HG02840 (cell line): ENCODE data around the gene MET.

Experiments
- ATAC-seq: cut with Tn5 transposase; IDR thresholded peaks from one replicate; pipeline ENCODE4 v1.9.1; 2021; ENCODE audit warnings: mild to moderate bottlenecking, moderate library complexity, moderate number of reproducible peaks; ENCODE audit not compliant: unreplicated experiment, low FRiP score

MET gene

GRCh38 chr7:116777651-116778281, 105.8 kb downstream of the MET start:
- no peak for ATAC-seq

GRCh38 chr7:116779216-116779615, 107.2 kb downstream of the MET start:
- no peak for ATAC-seq

- ATAC-seq = no peak
Observed at GRCh38 chr7:116779931-116780330, 107.9 kb downstream of the MET start.

GRCh38 chr7:116780521-116780920, 108.5 kb downstream of the MET start:
- ATAC-seq = no peak

GRCh38 chr7:116780966-116781365, 109.0 kb downstream of the MET start:
- ATAC-seq = no peak

GRCh38 chr7:116781584-116781983, 109.6 kb downstream of the MET start:
- ATAC-seq = no peak

- ATAC-seq = no peak
Observed at GRCh38 chr7:116782177-116782711, 110.2 kb downstream of the MET start.

- no peak for ATAC-seq
Observed at GRCh38 chr7:116783666-116784318, 111.8 kb downstream of the MET start.

GRCh38 chr7:116784647-116785046, 112.7 kb downstream of the MET start:
- no peak for ATAC-seq

- no peak for ATAC-seq
Observed at GRCh38 chr7:116785843-116786242, 113.8 kb downstream of the MET start.

GRCh38 chr7:116786791-116787443, 114.9 kb downstream of the MET start:
- peak; percentile 99 for ATAC-seq

- no peak for ATAC-seq
Observed at GRCh38 chr7:116787881-116788280, 115.9 kb downstream of the MET start.

GRCh38 chr7:116788572-116789197, 116.7 kb downstream of the MET start:
- no peak for ATAC-seq

GRCh38 chr7:116790025-116790424, 118.0 kb downstream of the MET start:
- ATAC-seq = no peak

GRCh38 chr7:116792813-116793212, 120.8 kb downstream of the MET start:
- no peak for ATAC-seq

GRCh38 chr7:116793795-116794340, 121.9 kb downstream of the MET start:
- no peak for ATAC-seq

GRCh38 chr7:116796471-116796870, 124.5 kb downstream of the MET start:
- no peak for ATAC-seq

GRCh38 chr7:116797612-116798011, 125.6 kb downstream of the MET start:
- no peak for ATAC-seq

GRCh38 chr7:116798232-116798631, 126.2 kb downstream of the MET start:
- no peak for ATAC-seq

- ATAC-seq = no peak
Observed at GRCh38 chr7:116799916-116800315, 127.9 kb downstream of the MET start.

- no peak for ATAC-seq
Observed at GRCh38 chr7:116800594-116800993, 128.6 kb downstream of the MET start.
